Heart left ventricle (tissue), 16 donors: ENCODE results near the gene TMEM250. TPM values are rescaled to one million over a fixed set of nuclear protein-coding genes. Genes with fewer than 3 reads are reported as not detected.

Source experiments
- ATAC-seq, 4 donors: fragments of 200-7000 bp; cut with Tn5 transposase; one replicate each; pipeline ENCODE4 v1.9.1; 2020 to 2022; ENCODE audit warnings: moderate library complexity in 4 of 4, mild to moderate bottlenecking in 3 of 4, moderate number of reproducible peaks in 1 of 4
- DNase-seq, 5 donors: peaks; one replicate each; pipeline ENCODE4 v3.0.0-alpha.2; 2020
- H3K27ac ChIP-seq, 12 donors: fragments of 200-600 bp; sonication (generic) in 4 of 12; one replicate each; pipeline versions ENCODE4 v1.5.0 to v1.8.0; 2016 to 2022; ENCODE audit warnings: mild to moderate bottlenecking in 2 of 12
- H3K27me3 ChIP-seq, 9 donors: fragments of 200-600 bp; sonication (generic) in 2 of 9; one replicate each; pipeline versions ENCODE4 v1.5.1 to v1.8.0; 2016 to 2022; ENCODE audit warnings: mild to moderate bottlenecking in 3 of 9
- H3K36me3 ChIP-seq, 9 donors: fragments of 200-600 bp; sonication (generic) in 2 of 9; one replicate each; pipeline versions ENCODE4 v1.5.0 to v1.8.0; 2018 to 2022; ENCODE audit warnings: mild to moderate bottlenecking in 2 of 9
- H3K4me1 ChIP-seq, 12 donors: fragments of 200-600 bp; sonication (generic) in 4 of 12; one replicate each; pipeline versions ENCODE4 v1.5.0 to v1.8.0; 2016 to 2022; ENCODE audit warnings: mild to moderate bottlenecking in 3 of 12
- H3K4me3 ChIP-seq, 12 donors: fragments of 200-600 bp; sonication (generic) in 4 of 12; one replicate each; pipeline versions ENCODE4 v1.5.0 to v1.8.0; 2017 to 2022; ENCODE audit warnings: mild to moderate bottlenecking in 9 of 12, moderate library complexity in 4 of 12
- H3K9me3 ChIP-seq, 12 donors: fragments of 200-600 bp; sonication (generic) in 4 of 12; one replicate each; pipeline versions ENCODE4 v1.5.0 to v1.8.0; 2016 to 2022; ENCODE audit warnings: mild to moderate bottlenecking in 1 of 12
- POLR2A ChIP-seq, 2 donors: fragments of 450-650 bp; IDR thresholded peaks; one replicate each; pipeline ENCODE4 v1.6.1; 2017; ENCODE audit warnings: antibody characterized with exemption in 2 of 2, mild to moderate bottlenecking in 2 of 2, moderate library complexity in 2 of 2
- WGBS, 4 donors: extraction: QIAGEN DNeasy Blood & Tissue Kit in 2 of 4; methylation state at CpG; one replicate each; pipeline versions ENCODE4 v1.1.5 to v1.1.7; 2013 to 2018; 5-methylcytosine and 5-hydroxymethylcytosine counted together
- intact Hi-C, 10 donors: fragments of 100-400 bp; cut with DNase I; formaldehyde crosslinking; loops; one replicate each; pipeline versions ENCODE4 v1.11.1 to v1.14.2; 2022
- polyA plus RNA-seq, 2 donors: library from polyadenylated mRNA; stranded (reverse); fragments of 200-250 nt; gene quantifications; one replicate each; pipeline ENCODE4 v1.2.3, GENCODE V29; 2013
- total RNA-seq, 9 donors: library from RNA; depleted of rRNA in 2 of 9; stranded (reverse); fragments of >200 nt in 2 of 9; fragmentation: NEBNext Ultra II Directional in 3 of 9; extraction: Animal tissue kit (Norgen Biotek cat#: 25700) in 3 of 9; gene quantifications; one replicate each; pipeline versions ENCODE4 v1.1.0 to v1.2.4, GENCODE V29; 2016 to 2023
- TF ChIP-seq, protein P1 (sequence below), 12 donors: fragments of 200-600 bp; sonication (generic) in 4 of 12; IDR thresholded peaks; one replicate each; pipeline versions ENCODE4 v1.5.0 to v1.8.0; 2018 to 2022; ENCODE audit warnings: antibody characterized with exemption in 12 of 12, mild to moderate bottlenecking in 5 of 12
- donor health status: ischemic (EF 13 %, LVEDD 7.1; RV severe dilation, severe dysfunction).
- donor health status: healthy with polysubstance abuse.
- donor health status: DM: no; HTN: yes; CAD: no.
- donor health status: DM: no; HTN: no; CAD: no.
- donor health status: ischemic (EF 25% LVEDD 6.9; RV normal size, moderate dysfunction).
- donor health status: ischemic (EF 25% LVEDD 5.7; RV mildly dilated, moderate dysfunction).
- donor health status: healthy.
- donor health status: DM: yes; HTN: yes; CAD: no.
- donor health status: ischemic (EF 35%, LVEDD 5.7; RV mildly dilated, moderate dysfunction).
- donor health status: nonischemic (EF 11% LVEDD 7.7; RV severe dilation, severe dysfunction).
- donor health status: DM: yes; HTN: yes; CAD: no.
- donor health status: PGD.
- donor health status: ischemic (EF 29% LVEDD 5.4; RV normal size, mild dysfunction).
- donor health status: nonischemic (EF 23%, LVEDD 6.1; RV moderate dilation, normal function).

Gene TMEM250
- total and polyA plus RNA-seq, 11 donors: 11.6 to 37.0 (median 19.9) TPM

DNA sequence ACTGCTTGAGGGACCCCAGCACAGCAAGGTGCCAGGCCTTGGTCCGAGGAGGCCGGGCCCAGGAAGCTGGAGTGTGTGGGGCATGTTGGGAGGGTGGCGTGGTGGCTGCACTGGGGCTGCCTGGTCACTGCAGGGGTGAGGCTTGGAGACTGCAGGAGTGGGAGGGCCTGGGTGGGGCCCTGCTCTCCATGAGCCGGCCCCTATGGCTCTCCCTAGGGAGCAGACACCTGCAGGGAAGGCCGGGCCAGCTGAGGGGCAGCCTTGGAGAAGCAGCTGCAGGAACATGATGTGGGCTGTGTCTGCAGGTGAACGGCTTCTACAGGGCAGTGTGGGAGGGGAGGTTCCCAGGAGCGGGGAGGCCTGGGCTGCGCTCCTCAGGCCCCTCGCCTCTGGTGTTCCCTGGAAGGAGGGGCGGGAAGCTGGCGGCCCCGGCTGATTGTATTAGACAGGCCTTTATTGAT, 41.7 kb upstream of the TMEM250 start:
- DNase-seq (peak in 4 of 5 donors; percentile 10 to 46 (median 16)), ATAC-seq (no peak)
- intact Hi-C loops: no loop called here
- no peak overlapping the region for H3K27ac ChIP-seq
- H3K4me1 ChIP-seq: no peaks in the 10 kb centered on the region
- peaks cover 0 to 13% (median 2%) of the 10 kb centered on the region in 12 donors for H3K9me3 ChIP-seq
- no peak for TF ChIP-seq POLR2A (IDR thresholded peaks at IDR 0.05)
- TF ChIP-seq, protein P1, sequence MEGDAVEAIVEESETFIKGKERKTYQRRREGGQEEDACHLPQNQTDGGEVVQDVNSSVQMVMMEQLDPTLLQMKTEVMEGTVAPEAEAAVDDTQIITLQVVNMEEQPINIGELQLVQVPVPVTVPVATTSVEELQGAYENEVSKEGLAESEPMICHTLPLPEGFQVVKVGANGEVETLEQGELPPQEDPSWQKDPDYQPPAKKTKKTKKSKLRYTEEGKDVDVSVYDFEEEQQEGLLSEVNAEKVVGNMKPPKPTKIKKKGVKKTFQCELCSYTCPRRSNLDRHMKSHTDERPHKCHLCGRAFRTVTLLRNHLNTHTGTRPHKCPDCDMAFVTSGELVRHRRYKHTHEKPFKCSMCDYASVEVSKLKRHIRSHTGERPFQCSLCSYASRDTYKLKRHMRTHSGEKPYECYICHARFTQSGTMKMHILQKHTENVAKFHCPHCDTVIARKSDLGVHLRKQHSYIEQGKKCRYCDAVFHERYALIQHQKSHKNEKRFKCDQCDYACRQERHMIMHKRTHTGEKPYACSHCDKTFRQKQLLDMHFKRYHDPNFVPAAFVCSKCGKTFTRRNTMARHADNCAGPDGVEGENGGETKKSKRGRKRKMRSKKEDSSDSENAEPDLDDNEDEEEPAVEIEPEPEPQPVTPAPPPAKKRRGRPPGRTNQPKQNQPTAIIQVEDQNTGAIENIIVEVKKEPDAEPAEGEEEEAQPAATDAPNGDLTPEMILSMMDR (IDR thresholded peaks at IDR 0.05): no peak
- H3K36me3 ChIP-seq: no peaks in the 10 kb centered on the region
- WGBS, 4 donors: 72 to 84% (median 81%) methylated on average over 10 to 12 of the region's 12 CpGs
- peaks cover 0 to 16% (median 0%) of the 10 kb centered on the region in 9 donors for H3K27me3 ChIP-seq
- no peak overlapping the region for H3K4me3 ChIP-seq

DNA sequence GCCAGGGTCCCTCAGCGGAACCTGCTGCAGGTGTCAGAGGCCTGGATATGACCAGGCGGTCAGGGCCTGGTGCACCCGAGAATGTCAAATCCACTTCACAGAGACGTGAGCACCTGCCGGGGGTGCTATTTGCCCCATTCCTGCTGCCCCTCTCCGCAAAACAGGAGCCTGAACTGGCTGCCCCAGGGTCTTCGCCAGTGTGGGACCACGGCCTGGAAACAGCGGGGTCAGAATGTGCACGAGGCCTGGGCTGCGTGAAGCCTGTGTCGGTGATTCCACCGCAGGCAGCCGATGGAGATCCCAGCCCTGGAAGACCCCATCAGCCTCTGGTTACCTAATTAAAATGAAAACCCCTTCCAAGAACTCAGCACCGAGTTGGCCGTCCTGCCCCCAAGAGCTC, 41.2 kb upstream of the TMEM250 start:
- H3K4me1 ChIP-seq: no peaks in the 10 kb centered on the region
- H3K4me3 ChIP-seq: no peak overlapping the region
- no peak for TF ChIP-seq POLR2A (IDR thresholded peaks at IDR 0.05)
- TF ChIP-seq, protein P1 (IDR thresholded peaks at IDR 0.05): no peak
- DNase-seq (peak in 3 of 5 donors; percentile 8 to 31 (median 9)), ATAC-seq (no peak)
- intact Hi-C loops: no loop called here
- 74 to 100% (median 88%) methylated on average over 4 to 16 of the region's 16 CpGs for WGBS, 4 donors
- peaks cover 0 to 12% (median 2%) of the 10 kb centered on the region in 12 donors for H3K9me3 ChIP-seq
- H3K36me3 ChIP-seq: no peaks in the 10 kb centered on the region
- peaks cover 0 to 20% (median 0%) of the 10 kb centered on the region in 9 donors for H3K27me3 ChIP-seq
- no peak overlapping the region for H3K27ac ChIP-seq

DNA sequence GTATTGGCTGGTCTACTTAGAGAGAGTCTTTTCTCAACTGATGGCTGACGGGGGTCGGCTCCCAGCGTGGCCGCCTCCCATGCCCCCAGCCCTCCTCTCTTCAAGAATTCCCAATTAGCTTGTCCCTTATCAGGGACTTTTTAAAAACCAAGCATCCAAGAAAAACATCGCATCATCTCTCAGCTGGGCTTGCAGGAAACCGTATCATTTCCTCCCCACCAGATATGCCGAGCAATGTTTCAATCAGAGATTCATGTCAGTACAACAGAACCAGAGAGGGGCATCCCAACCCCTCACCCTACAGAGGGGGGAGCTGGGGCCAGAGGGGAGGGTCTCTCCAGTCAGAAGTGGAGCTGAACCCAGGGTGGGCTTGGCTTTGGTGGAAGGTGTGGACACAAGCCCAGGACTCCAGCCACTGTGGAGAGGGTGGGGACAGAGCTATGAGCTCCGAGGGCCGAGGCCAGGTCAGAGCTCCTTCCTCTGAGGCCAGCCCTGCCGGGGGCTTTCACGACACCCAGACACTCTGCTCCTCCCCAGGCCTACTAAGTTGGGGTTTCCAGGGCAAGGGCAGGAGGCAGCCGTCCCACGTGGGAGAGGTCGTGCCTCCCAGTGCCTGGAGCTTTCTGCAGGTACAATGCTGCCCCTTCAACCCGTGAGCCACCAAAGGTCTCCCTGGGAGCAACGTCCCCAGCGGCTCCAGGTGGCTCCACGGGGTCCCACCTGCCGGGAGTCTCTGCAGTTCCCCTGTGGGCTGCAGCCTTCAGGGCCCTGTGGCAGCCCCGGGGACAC, 39.0 kb upstream of the TMEM250 start:
- intact Hi-C loops: no loop called here
- Histone ChIP-seq H3K9me3 (peaks cover 0 to under 1% (median 0%) of the 10 kb centered on the region in 12 donors), H3K27ac (no peak overlapping the region), H3K4me3 (no peak overlapping the region), H3K36me3 (no peaks in the 10 kb centered on the region), H3K27me3 (peaks cover 0 to 22% (median 0%) of the 10 kb centered on the region in 9 donors), H3K4me1 (no peaks in the 10 kb centered on the region)
- WGBS, 4 donors: 42 to 52% (median 48%) methylated on average over 14 to 20 of the region's 20 CpGs
- DNase-seq: peak in 2 of 5 donors; percentile 10 to 19
- peak in 3 of 4 donors; percentile 12 to 66 (median 39) for ATAC-seq
- no peak for TF ChIP-seq POLR2A (IDR thresholded peaks at IDR 0.05)
- TF ChIP-seq, protein P1 (IDR thresholded peaks at IDR 0.05): no peak
